ENCODE data around the gene SP3.

Gene SP3

GRCh38 chr2:173965372-173966025 lies at the start of gene SP3:
SP3 (minus strand) TSS chr2:173965373; CDS start chr2:173965171, 202 bp downstream.
- DNase-seq, result peak; percentile 87

GRCh38 chr2:174014699-174015070 lies 49.5 kb upstream of the SP3 start:
- peak; percentile 71 for DNase-seq

- DNase-seq, result no peak
Observed at GRCh38 chr2:174014011-174014698, 49.0 kb upstream of the SP3 start.

GRCh38 chr2:174013315-174013751 lies 48.2 kb upstream of the SP3 start:
- DNase-seq, result no peak

- DNase-seq, result no peak
Observed at GRCh38 chr2:174012347-174013314, 47.5 kb upstream of the SP3 start.

GRCh38 chr2:174011796-174012195 lies 46.6 kb upstream of the SP3 start:
- no peak for DNase-seq

GRCh38 chr2:174011173-174011572 lies 46.0 kb upstream of the SP3 start:
- DNase-seq, result no peak

- no peak for DNase-seq
Observed at GRCh38 chr2:174009488-174010223, 44.5 kb upstream of the SP3 start.

- no peak for DNase-seq
Observed at GRCh38 chr2:174008720-174009119, 43.5 kb upstream of the SP3 start.

- DNase-seq, result peak; percentile 62
Observed at GRCh38 chr2:174007010-174007409, 41.8 kb upstream of the SP3 start.

GRCh38 chr2:174005801-174006419 lies 40.7 kb upstream of the SP3 start:
- no peak for DNase-seq

GRCh38 chr2:174004905-174005605 lies 39.9 kb upstream of the SP3 start:
- DNase-seq, result no peak

- no peak for DNase-seq
Observed at GRCh38 chr2:174003720-174004695, 38.8 kb upstream of the SP3 start.

GRCh38 chr2:174002679-174003078 lies 37.5 kb upstream of the SP3 start:
- no peak for DNase-seq

GRCh38 chr2:174001107-174001506 lies 35.9 kb upstream of the SP3 start:
- DNase-seq, result no peak

GRCh38 chr2:173999724-174000123 lies 34.6 kb upstream of the SP3 start:
- no peak for DNase-seq

GRCh38 chr2:173999272-173999671 lies 34.1 kb upstream of the SP3 start:
- no peak for DNase-seq

GRCh38 chr2:173998386-173998785 lies 33.2 kb upstream of the SP3 start:
- no peak for DNase-seq

- DNase-seq, result peak; percentile 34
Observed at GRCh38 chr2:173997753-173998152, 32.6 kb upstream of the SP3 start.

GRCh38 chr2:173997269-173997668 lies 32.1 kb upstream of the SP3 start:
- no peak for DNase-seq

Measured in NCI-H2029 treated with DMSO at 0.1 percent for 48 hours (cell line).